Activated CD8-positive, alpha-beta T cell treated with anti-CD3 and anti-CD28 coated beads, Interleukin-2, amount 10 ng/mL, durations not matched to agents 7 days and 5 days (primary cell): ENCODE data around the gene HEPN1. TPM values are rescaled to one million over a fixed set of nuclear protein-coding genes. Genes with fewer than 3 reads are reported as not detected.
A peak's percentile ranks its signal among the peaks of the same experiment; 100 is the strongest.
"Not testable (repeated sequence)": the region's sequence is repeated elsewhere in the genome, so short reads cannot be mapped to it uniquely, and the experiment has no call there.

Experiments used
- ATAC-seq: fragments of 150-1000 bp; cut with Tn5 transposase; one replicate; pipeline ENCODE4 v1.10.0; 2021; ENCODE audit warnings: moderate library complexity
- CTCF ChIA-PET: fragments of 350-600 bp; sonication (Branson Sonifier 250); formaldehyde crosslinking; loops from one replicate; lab custom pipeline; 2021; ENCODE audit warnings: antibody characterized with exemption; lab: Charles Lee
- POLR2A ChIA-PET: fragments of 350-600 bp; sonication (Branson Sonifier 250); formaldehyde crosslinking; loops from one replicate; lab custom pipeline; 2021; ENCODE audit warnings: antibody characterized with exemption; lab: Charles Lee
- DNase-seq: peaks from one replicate; pipeline ENCODE4 v3.0.0-alpha.2; 2020
- H3K27ac Mint-ChIP-seq: one replicate; pipeline ENCODE4 v1.8.0; 2021; ENCODE audit warnings: mild to moderate bottlenecking, mixed read lengths
- H3K27me3 Mint-ChIP-seq: one replicate; pipeline ENCODE4 v1.8.0; 2021; ENCODE audit warnings: low read depth, mixed read lengths
- H3K36me3 Mint-ChIP-seq: one replicate; pipeline ENCODE4 v1.8.0; 2021; ENCODE audit warnings: low read depth, mixed read lengths
- H3K4me1 Mint-ChIP-seq: one replicate; pipeline ENCODE4 v1.8.0; 2021; ENCODE audit warnings: low read depth, mixed read lengths
- H3K4me3 Mint-ChIP-seq: one replicate; pipeline ENCODE4 v1.8.0; 2021; ENCODE audit warnings: mild to moderate bottlenecking, mixed read lengths
- H3K9me3 Mint-ChIP-seq: one replicate; pipeline ENCODE4 v1.8.0; 2022; ENCODE audit warnings: mixed read lengths; ENCODE audit not compliant: insufficient read depth
- total RNA-seq, 2 experiments: library from RNA; stranded (reverse); gene quantifications; one replicate each; pipeline ENCODE4 v1.2.3, GENCODE V29; 2021

Gene HEPN1
- total RNA-seq, 2 experiments from 2014 or later: not detected

DNA sequence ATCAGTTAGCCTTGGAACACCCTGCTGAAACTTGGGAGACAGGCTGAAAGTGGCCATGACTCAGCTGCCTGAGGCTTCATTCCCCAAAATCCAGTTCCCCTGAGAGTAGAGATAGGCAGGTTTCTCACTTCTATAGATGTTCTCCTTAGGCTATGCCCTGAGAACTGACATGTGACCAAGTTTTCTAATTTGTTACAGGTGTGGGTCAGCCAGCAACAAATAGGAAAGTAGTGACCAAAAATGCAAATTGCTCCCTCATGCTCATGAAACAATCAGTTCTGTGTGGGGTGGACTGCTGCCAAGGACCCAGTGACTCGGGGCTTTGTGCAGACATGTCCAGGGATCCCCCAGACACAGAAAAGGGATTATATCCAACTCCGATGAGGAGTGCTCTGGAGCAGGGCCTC lies 27.7 kb downstream of the HEPN1 start:
- Mint-ChIP-seq H3K27me3 (no peaks in the 10 kb centered on the region), H3K9me3 (peaks cover 18% of the 10 kb centered on the region), H3K27ac (no peak overlapping the region), H3K36me3 (peaks cover 22% of the 10 kb centered on the region), H3K4me3 (no peak overlapping the region), H3K4me1 (peaks cover 20% of the 10 kb centered on the region)
- ChIA-PET CTCF (no interaction called here), POLR2A (no interaction called here)
- DNase-seq (no peak), ATAC-seq (no peak)

GRCh38 chr11:124950601-124951330 lies 31.7 kb downstream of the HEPN1 start:
- peaks cover 24% of the 10 kb centered on the region for H3K36me3 Mint-ChIP-seq
- H3K4me3 Mint-ChIP-seq: no peak overlapping the region
- ChIA-PET CTCF (interaction anchor here (0.8 to 3.7 kb wide), 13 partner anchors 10 to 188 kb away, joined by 3 to 21 read pairs (median 4); partner anchors contain the start of gene HEPACAM), POLR2A (interaction anchor here (1.0 to 1.6 kb wide), 5 partner anchors 9 to 74 kb away, joined by 3 to 7 read pairs (median 3); no protein-coding TSS in a partner anchor)
- peak; percentile 49 for ATAC-seq
- H3K4me1 Mint-ChIP-seq: peaks cover 11% of the 10 kb centered on the region
- H3K27ac Mint-ChIP-seq: no peak overlapping the region
- H3K27me3 Mint-ChIP-seq: no peaks in the 10 kb centered on the region
- peaks cover 18% of the 10 kb centered on the region for H3K9me3 Mint-ChIP-seq
- peak; percentile 70 for DNase-seq

DNA sequence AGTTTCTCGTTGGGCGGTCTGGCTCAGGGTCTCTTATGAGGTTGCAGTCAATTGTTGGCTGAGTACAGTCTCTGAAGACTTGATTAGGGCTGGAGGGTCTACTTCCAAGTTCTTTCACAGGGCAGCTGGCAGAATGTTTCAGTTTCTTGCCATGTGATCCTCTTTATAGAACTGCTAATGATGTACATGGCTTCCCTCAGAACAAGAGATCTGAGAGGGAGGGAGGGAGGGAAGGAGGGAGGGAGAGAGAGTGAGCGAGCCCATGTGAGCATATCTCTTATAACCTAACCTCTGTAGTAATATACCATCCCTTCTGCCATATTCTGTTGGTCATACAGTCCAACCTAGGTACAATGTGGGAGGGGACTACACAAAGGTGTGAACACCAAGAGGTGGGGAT lies 32.3 kb downstream of the HEPN1 start:
- DNase-seq: peak; percentile 25
- ChIA-PET CTCF (interaction anchor here (1.1 to 3.7 kb wide), 9 partner anchors 9 to 188 kb away, joined by 3 to 21 read pairs (median 4); no protein-coding TSS in a partner anchor), POLR2A (interaction anchor here (1.0 to 1.6 kb wide), 5 partner anchors 10 to 75 kb away, joined by 3 to 7 read pairs (median 3); no protein-coding TSS in a partner anchor)
- H3K27ac Mint-ChIP-seq: no peak overlapping the region
- H3K4me3 Mint-ChIP-seq: no peak overlapping the region
- no peaks in the 10 kb centered on the region for H3K27me3 Mint-ChIP-seq
- H3K9me3 Mint-ChIP-seq: peaks cover 18% of the 10 kb centered on the region
- peaks cover 26% of the 10 kb centered on the region for H3K36me3 Mint-ChIP-seq
- ATAC-seq: no peak
- peaks cover 13% of the 10 kb centered on the region for H3K4me1 Mint-ChIP-seq

DNA sequence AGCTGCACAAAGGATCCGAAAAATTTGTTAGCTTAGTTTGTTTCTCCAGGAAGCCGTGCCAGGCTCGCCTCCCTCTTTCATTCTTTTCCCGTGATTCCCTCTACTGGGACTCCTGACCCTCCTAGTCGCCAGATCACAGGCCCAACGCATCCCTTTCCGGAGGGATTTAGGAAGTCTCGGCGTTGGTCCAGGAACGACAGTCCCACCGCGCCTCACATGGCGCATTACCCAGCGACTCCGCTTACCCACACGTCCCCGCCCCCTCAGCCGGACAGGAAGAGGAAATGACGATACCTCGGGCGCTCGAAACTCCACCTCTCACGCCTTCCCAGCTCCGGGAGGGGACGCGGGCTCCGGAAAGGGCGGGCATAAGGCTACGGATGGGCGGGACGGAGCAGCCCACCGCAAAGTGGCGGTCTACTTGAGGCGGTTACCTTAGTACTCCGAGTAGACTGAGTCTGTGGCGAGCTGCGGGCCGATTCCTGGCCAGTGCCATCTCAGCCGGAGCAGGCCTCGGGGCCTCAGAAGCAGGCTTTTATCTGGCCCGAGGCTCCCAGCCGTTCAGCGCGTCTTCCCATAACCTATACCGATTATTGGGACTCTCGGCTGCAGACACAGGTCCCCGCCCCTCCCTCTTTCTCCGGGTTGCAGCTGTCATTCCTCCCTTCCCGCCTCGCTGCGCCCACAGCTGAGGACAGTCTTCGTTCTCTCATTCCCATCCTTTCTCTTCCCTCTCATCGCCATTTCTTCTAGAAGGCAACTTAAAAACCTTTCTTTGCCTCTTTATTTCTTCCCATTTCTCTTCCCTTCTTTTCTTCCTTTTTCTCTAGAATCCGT lies 34.9 kb downstream of the HEPN1 start, which contains the start of gene CCDC15:
Gene CCDC15, plus strand, starts transcription at position 450 of the 837 bp plus-strand sequence. CDS start 531 bp downstream, outside the sequence.
- no peak within 1 kb of the TSS for H3K27ac Mint-ChIP-seq
- H3K36me3 Mint-ChIP-seq: peaks cover 17% of the 10 kb centered on the region
- H3K4me1 Mint-ChIP-seq: peaks cover 10% of the 10 kb centered on the region
- no peak within 1 kb of the TSS for H3K4me3 Mint-ChIP-seq
- H3K27me3 Mint-ChIP-seq: no peaks in the 10 kb centered on the region
- ChIA-PET CTCF (interaction anchor here (0.8 to 4.1 kb wide), 14 partner anchors 10 to 188 kb away, joined by 3 to 21 read pairs (median 4); partner anchors contain the start of genes ROBO3 and TMEM218), POLR2A (interaction anchor here (0.6 to 1.6 kb wide), 20 partner anchors 10 to 934 kb away, joined by 3 to 14 read pairs (median 3); partner anchors contain the start of genes EI24, HEPACAM, HYLS1 and TBRG1)
- DNase-seq (peak; percentile 98), ATAC-seq (peak; percentile 94)
- peaks cover 4% of the 10 kb centered on the region for H3K9me3 Mint-ChIP-seq

GRCh38 chr11:124954590-124954955 lies 35.5 kb downstream of the HEPN1 start:
- Mint-ChIP-seq H3K9me3 (no peaks in the 10 kb centered on the region), H3K36me3 (peaks cover 12% of the 10 kb centered on the region), H3K4me3 (no peak overlapping the region), H3K27ac (no peak overlapping the region), H3K27me3 (no peaks in the 10 kb centered on the region), H3K4me1 (peaks cover 10% of the 10 kb centered on the region)
- ChIA-PET CTCF (interaction anchor here (0.8 to 4.1 kb wide), 11 partner anchors 11 to 188 kb away, joined by 3 to 21 read pairs (median 5); partner anchors contain the start of gene ROBO3), POLR2A (interaction anchor here (1.1 kb wide), 1 partner anchor 24 kb away, joined by 5 read pairs; no protein-coding TSS in a partner anchor)
- no peak for DNase-seq
- no peak for ATAC-seq

DNA sequence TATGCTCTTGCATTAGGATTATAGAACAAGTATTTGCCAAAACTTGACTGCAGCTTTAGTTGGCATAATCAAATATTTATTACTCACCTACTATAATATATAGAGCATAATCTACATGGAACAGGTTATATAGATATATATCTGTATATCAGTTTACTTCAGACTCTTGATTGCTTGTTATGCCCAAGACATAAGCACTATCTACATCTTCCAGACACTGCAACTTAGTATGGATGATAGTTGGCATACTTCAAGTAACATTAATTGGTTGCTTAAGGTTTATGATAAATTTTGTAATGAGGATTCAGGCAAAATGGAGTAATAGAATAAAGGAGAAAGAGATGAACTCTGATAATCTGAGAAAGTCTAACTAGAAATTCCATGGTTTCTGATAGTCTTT lies 36.0 kb downstream of the HEPN1 start:
- POLR2A ChIA-PET: interaction anchor here (1.1 kb wide), 1 partner anchor 24 kb away, joined by 5 read pairs; no protein-coding TSS in a partner anchor
- no peak overlapping the region for H3K4me3 Mint-ChIP-seq

DNA sequence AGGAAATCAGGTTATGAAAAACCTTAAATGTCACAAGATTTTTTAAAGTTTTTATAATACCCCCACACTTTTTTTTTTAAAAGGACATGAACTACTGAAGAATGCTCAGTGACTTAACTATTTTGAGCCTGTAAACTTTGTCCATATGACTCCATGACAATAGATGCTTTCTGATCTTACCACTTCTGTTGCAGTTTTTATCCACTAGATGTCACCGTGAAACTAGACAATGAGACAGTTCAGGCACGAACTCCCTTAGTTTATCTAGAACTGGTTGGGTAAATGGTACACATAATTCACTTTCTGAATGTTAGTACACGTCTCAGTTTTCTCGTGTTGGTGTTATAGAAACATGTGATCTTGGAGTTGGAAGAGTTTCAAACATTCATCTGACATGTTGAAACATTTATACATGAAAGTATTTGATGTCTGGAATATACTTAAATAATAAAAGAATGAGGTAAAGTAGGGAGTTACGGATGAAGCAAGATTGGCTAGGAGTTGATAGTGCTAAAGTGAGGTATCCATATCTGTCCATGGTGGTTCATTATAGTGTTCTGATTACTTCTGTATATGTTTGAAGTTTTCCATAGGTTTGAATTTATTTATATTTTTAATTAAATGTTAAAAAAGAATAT lies 43.0 kb downstream of the HEPN1 start:
- H3K27ac Mint-ChIP-seq: no peak overlapping the region

More for the DNA sequence above, 36.0 kb downstream of the HEPN1 start:
- no peak overlapping the region for H3K27ac Mint-ChIP-seq
- CTCF ChIA-PET: interaction anchor here (0.7 to 4.1 kb wide), 11 partner anchors 11 to 187 kb away, joined by 3 to 21 read pairs (median 4); partner anchors contain the start of gene ROBO3
- ATAC-seq: no peak
- no peaks in the 10 kb centered on the region for H3K27me3 Mint-ChIP-seq
- H3K9me3 Mint-ChIP-seq: no peaks in the 10 kb centered on the region
- peaks cover 10% of the 10 kb centered on the region for H3K4me1 Mint-ChIP-seq
- peaks cover 12% of the 10 kb centered on the region for H3K36me3 Mint-ChIP-seq
- no peak for DNase-seq

GRCh38 chr11:124968197-124968596 lies 49.1 kb downstream of the HEPN1 start:
- ATAC-seq, H3K27me3 Mint-ChIP-seq, H3K27ac Mint-ChIP-seq, POLR2A ChIA-PET, CTCF ChIA-PET, DNase-seq, H3K4me3 Mint-ChIP-seq, H3K4me1 Mint-ChIP-seq, H3K9me3 Mint-ChIP-seq: not testable (repeated sequence)
- H3K36me3 Mint-ChIP-seq: peaks cover 11% of the 10 kb centered on the region

More for the DNA sequence above, 43.0 kb downstream of the HEPN1 start:
- Mint-ChIP-seq H3K36me3 (peaks cover 13% of the 10 kb centered on the region), H3K27me3 (no peaks in the 10 kb centered on the region), H3K4me3 (no peak overlapping the region), H3K4me1 (no peaks in the 10 kb centered on the region), H3K9me3 (no peaks in the 10 kb centered on the region)
- DNase-seq: peak; percentile 43
- CTCF ChIA-PET: interaction anchor here (0.6 to 2.1 kb wide), 3 partner anchors 86 to 187 kb away, joined by 3 to 13 read pairs (median 3); no protein-coding TSS in a partner anchor
- POLR2A ChIA-PET: no interaction called here
- ATAC-seq: peak; percentile 94

Other genes starting within 250 kb of the HEPN1 start
- 1 to 10 TPM; 4.8 to 5.7 TPM for gene SIAE, start 245.5 kb upstream of the HEPN1 start, total RNA-seq
- gene SPA17, start 245.3 kb upstream of the HEPN1 start, total RNA-seq: 1 to 10 TPM; 2.6 TPM
- 1 to 10 TPM; 5.7 to 6.1 TPM for gene NRGN, start 179.3 kb upstream of the HEPN1 start, total RNA-seq
- gene VSIG2, start 167.0 kb upstream of the HEPN1 start, total RNA-seq: not detected
- gene ESAM, start 157.0 kb upstream of the HEPN1 start, total RNA-seq: under 1 TPM; 0.50 to 0.55 TPM
- gene MSANTD2, start 118.8 kb upstream of the HEPN1 start, total RNA-seq: 10 to 100 TPM in 1 of 2 experiments, 1 to 10 TPM in 1; 9.1 to 10.2 TPM
- gene ROBO3, start 53.8 kb upstream of the HEPN1 start, total RNA-seq: 10 to 100 TPM in 1 of 2 experiments, 1 to 10 TPM in 1; 9.4 to 10.5 TPM
- gene ROBO4, start 21.4 kb upstream of the HEPN1 start, total RNA-seq: under 1 TPM in 1 of 2 experiments, not detected in 1; 0.05 TPM
- gene HEPACAM, start 16.8 kb downstream of the HEPN1 start, total RNA-seq: not detected
- 1 to 10 TPM; 7.7 to 8.8 TPM for gene CCDC15, start 35.0 kb downstream of the HEPN1 start, total RNA-seq
- gene SLC37A2, start 144.1 kb downstream of the HEPN1 start, total RNA-seq: under 1 TPM; 0.61 to 0.68 TPM
- 10 to 100 TPM; 14.9 to 17.4 TPM for gene TMEM218, start 192.4 kb downstream of the HEPN1 start, total RNA-seq
- not detected for gene PKNOX2, start 245.5 kb downstream of the HEPN1 start, total RNA-seq